GM12872 (cell line): ENCODE data around the gene MEF2B.

Source experiments
- TF ChIP-seq, protein P1 (sequence below): IDR thresholded peaks from 3 replicates; pipeline ENCODE4 v1.5.1; 2011; ENCODE audit warnings: low read depth, mild to moderate bottlenecking, low read length, moderate library complexity; ENCODE audit not compliant: insufficient read depth

MEF2B gene

GRCh38 chr19:19113040-19113626, 56.9 kb downstream of the MEF2B start:
- TF ChIP-seq, protein P1, sequence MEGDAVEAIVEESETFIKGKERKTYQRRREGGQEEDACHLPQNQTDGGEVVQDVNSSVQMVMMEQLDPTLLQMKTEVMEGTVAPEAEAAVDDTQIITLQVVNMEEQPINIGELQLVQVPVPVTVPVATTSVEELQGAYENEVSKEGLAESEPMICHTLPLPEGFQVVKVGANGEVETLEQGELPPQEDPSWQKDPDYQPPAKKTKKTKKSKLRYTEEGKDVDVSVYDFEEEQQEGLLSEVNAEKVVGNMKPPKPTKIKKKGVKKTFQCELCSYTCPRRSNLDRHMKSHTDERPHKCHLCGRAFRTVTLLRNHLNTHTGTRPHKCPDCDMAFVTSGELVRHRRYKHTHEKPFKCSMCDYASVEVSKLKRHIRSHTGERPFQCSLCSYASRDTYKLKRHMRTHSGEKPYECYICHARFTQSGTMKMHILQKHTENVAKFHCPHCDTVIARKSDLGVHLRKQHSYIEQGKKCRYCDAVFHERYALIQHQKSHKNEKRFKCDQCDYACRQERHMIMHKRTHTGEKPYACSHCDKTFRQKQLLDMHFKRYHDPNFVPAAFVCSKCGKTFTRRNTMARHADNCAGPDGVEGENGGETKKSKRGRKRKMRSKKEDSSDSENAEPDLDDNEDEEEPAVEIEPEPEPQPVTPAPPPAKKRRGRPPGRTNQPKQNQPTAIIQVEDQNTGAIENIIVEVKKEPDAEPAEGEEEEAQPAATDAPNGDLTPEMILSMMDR: no peak

GRCh38 chr19:19111967-19112580, 58.0 kb downstream of the MEF2B start:
- TF ChIP-seq, protein P1: no peak

GRCh38 chr19:19111136-19111835, 58.8 kb downstream of the MEF2B start:
- TF ChIP-seq, protein P1: no peak

DNA sequence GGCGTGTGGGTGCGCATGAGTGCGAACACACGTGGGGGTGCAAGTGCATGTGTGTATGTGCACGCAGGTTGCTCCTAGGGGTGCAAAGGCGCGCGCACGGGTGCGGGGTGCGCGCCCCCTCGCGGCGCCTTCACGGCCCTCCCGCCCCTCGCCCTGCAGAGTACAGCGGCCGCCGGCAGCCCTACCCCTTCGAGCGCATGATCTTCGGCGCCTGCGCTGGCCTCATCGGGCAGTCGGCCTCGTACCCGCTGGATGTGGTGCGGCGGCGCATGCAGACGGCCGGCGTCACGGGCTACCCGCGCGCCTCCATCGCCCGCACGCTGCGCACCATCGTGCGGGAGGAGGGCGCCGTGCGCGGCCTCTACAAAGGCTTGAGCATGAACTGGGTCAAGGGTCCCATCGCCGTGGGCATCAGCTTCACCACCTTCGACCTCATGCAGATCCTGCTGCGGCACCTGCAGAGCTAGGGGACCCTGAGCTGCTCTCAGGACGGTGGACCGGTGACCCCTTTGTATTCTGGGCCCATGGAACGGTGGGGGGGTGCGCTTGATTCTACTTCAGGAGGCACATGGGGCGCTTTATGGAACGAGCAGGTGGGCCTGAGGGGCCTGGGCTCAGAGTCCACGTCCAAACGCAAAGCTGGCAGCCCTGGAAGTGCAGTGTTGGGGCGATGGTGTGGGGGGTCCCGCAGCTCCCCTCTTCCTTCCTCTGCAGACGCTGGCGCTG, 59.5 kb downstream of the MEF2B start:
- TF ChIP-seq, protein P1: peak; percentile 47

DNA sequence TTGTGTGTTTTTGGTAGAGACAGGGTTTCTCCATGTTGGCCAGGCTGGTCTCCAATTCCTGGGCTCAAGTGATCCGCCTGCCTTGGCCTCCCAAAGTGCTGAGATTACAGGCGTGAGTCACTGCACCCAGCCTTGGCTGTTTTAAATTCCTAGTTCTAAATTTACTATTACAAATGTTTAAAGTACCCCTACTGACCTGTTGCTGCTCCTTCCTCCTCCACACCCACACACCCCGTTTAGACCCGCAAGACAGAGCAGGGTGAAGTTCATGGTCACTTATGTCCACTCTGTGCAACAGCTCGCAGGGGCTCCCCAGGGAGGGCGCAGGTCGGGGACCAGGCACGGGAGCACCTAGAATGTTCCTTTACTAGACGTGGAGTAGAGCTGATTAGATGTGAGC, 60.5 kb downstream of the MEF2B start:
- TF ChIP-seq, protein P1: no peak

- TF ChIP-seq, protein P1: no peak
Observed at GRCh38 chr19:19107654-19108053, 62.4 kb downstream of the MEF2B start.

GRCh38 chr19:19106056-19106551, 64.0 kb downstream of the MEF2B start:
- TF ChIP-seq, protein P1: no peak
